D721Med (cell line): Measurements from ENCODE around the gene CEBPA.

Experiments
- DNase-seq: peaks from one replicate; pipeline ENCODE4 v3.0.0; 2011; ENCODE audit warnings: low spot score; ENCODE audit not compliant: insufficient read length
- FAIRE-seq: peaks from 2 replicates; lab custom pipeline; 2011; peaks lifted over from hg19 to GRCh38; lab: Jason Lieb, UNC
- TF ChIP-seq, protein P1 (sequence below): IDR thresholded peaks from 2 replicates; pipeline ENCODE4 v1.5.1; 2012; ENCODE audit warnings: mild to moderate bottlenecking, control low read depth; ENCODE audit not compliant: insufficient read depth; ENCODE audit errors: missing control alignments

The CEBPA gene

GRCh38 chr19:33300894-33301143 lies 1.5 kb downstream of the CEBPA start:
- DNase-seq: peak; percentile 10
- FAIRE-seq: no peak
- TF ChIP-seq, protein P1, sequence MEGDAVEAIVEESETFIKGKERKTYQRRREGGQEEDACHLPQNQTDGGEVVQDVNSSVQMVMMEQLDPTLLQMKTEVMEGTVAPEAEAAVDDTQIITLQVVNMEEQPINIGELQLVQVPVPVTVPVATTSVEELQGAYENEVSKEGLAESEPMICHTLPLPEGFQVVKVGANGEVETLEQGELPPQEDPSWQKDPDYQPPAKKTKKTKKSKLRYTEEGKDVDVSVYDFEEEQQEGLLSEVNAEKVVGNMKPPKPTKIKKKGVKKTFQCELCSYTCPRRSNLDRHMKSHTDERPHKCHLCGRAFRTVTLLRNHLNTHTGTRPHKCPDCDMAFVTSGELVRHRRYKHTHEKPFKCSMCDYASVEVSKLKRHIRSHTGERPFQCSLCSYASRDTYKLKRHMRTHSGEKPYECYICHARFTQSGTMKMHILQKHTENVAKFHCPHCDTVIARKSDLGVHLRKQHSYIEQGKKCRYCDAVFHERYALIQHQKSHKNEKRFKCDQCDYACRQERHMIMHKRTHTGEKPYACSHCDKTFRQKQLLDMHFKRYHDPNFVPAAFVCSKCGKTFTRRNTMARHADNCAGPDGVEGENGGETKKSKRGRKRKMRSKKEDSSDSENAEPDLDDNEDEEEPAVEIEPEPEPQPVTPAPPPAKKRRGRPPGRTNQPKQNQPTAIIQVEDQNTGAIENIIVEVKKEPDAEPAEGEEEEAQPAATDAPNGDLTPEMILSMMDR: no peak

GRCh38 chr19:33300009-33300893 lies 2.1 kb downstream of the CEBPA start:
- TF ChIP-seq, protein P1: no peak
- DNase-seq (peak; percentile 6), FAIRE-seq (no peak)

- TF ChIP-seq, protein P1: no peak
- DNase-seq (peak; percentile 8), FAIRE-seq (no peak)
Measured at GRCh38 chr19:33299051-33299688, 3.2 kb downstream of the CEBPA start.

- FAIRE-seq (no peak), DNase-seq (no peak)
- TF ChIP-seq, protein P1: no peak
Measured at GRCh38 chr19:33298146-33298911, 4.0 kb downstream of the CEBPA start.

DNA sequence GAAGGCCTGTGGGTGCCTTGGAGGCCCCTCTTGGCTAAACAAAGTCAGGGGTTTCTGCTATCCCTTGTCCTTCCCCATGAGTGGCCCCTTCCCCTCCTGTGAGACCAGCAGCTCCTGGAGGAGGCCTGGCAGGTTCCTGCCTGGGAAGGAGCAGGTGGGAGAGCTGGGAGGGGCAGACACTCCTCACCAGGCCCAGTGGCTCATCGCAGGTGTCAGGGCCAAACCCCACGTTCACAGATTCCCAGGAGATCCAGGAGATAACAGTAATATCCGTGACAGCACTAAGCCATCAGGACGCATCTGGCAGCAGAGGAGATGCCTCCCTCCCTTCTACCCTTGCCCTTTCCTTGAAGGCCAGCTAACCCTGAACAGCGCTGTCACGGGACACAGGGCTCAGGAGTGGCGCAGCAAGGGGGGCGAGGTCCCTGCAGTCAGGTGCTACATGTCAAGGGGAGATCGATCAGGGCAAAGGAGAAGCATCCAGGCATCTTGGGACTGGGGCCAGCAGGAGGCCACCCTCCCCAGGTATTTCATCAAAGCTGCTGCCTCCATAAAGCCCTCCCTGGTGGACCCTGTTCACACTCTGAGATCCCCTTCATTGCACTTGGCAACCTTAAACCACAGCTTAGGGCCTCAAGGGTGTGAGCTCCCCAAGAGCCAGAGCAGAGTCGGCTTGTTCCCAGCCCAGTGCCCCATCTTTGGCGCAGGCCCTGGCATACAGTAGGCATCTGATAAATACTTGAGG lies 4.8 kb downstream of the CEBPA start:
- FAIRE-seq (no peak), DNase-seq (no peak)
- TF ChIP-seq, protein P1: no peak

- TF ChIP-seq, protein P1: no peak
- no peak for FAIRE-seq
- no peak for DNase-seq
Measured at GRCh38 chr19:33296488-33296971, 5.8 kb downstream of the CEBPA start.
